Right lobe of liver (tissue), 6 donors: ENCODE measurements around the gene IGDCC3. TPM values are rescaled to one million over a fixed set of nuclear protein-coding genes. Genes with fewer than 3 reads are reported as not detected.

ENCODE experiments used
- ATAC-seq, 4 donors: fragments of 200-7000 bp; cut with Tn5 transposase; one replicate each; pipeline ENCODE4 v1.9.1; 2020; ENCODE audit warnings: mild to moderate bottlenecking in 4 of 4, moderate library complexity in 4 of 4
- DNase-seq, 3 donors: peaks; one replicate each; pipeline ENCODE4 v3.0.0-alpha.2; 2020
- H3K27ac ChIP-seq, 3 donors: fragments of 200-600 bp; one replicate each; pipeline ENCODE4 v1.8.0; 2022
- H3K27me3 ChIP-seq, 2 donors: fragments of 200-600 bp; one replicate each; pipeline ENCODE4 v1.8.0; 2022
- H3K36me3 ChIP-seq, 4 donors: fragments of 200-600 bp; sonication (generic) in 1 of 4; one replicate each; pipeline versions ENCODE4 v1.5.1 to v1.8.0; 2017 to 2022; ENCODE audit warnings: control low read depth in 1 of 4
- H3K4me1 ChIP-seq, 4 donors: fragments of 200-600 bp; sonication (generic) in 1 of 4; one replicate each; pipeline versions ENCODE4 v1.5.1 to v1.8.0; 2017 to 2022; ENCODE audit warnings: control low read depth in 1 of 4
- H3K4me3 ChIP-seq, 3 donors: fragments of 200-600 bp; one replicate each; pipeline ENCODE4 v1.8.0; 2022
- H3K9me3 ChIP-seq, 4 donors: fragments of 200-600 bp; sonication (generic) in 1 of 4; one replicate each; pipeline versions ENCODE4 v1.5.1 to v1.8.0; 2017 to 2022; ENCODE audit warnings: control low read depth in 1 of 4
- CTCF ChIP-seq, 4 donors: fragments of 200-600 bp in 3 of 4; fragments of 450-650 bp in 1 of 4; IDR thresholded peaks; one replicate each; pipeline versions ENCODE4 v1.5.1 to v1.8.0; 2016 to 2022; ENCODE audit warnings: antibody characterized with exemption in 4 of 4, mild to moderate bottlenecking in 2 of 4
- POLR2A ChIP-seq: fragments of 450-650 bp; IDR thresholded peaks from one replicate; pipeline ENCODE4 v1.6.1; 2017; ENCODE audit warnings: antibody characterized with exemption, mild to moderate bottlenecking
- WGBS: methylation state at CpG from one replicate; pipeline ENCODE4 v1.1.6; 2018; ENCODE audit warnings: low coverage, low lambda C conversion rate; ENCODE audit not compliant: insufficient coverage; ENCODE audit errors: missing lambda C conversion rate; 5-methylcytosine and 5-hydroxymethylcytosine counted together
- intact Hi-C, 2 donors: fragments of 100-400 bp; cut with DNase I; formaldehyde crosslinking; loops; one replicate each; pipeline versions ENCODE4 v1.11.2 to v1.14.1; 2022
- total RNA-seq, 6 experiments: library from RNA; depleted of rRNA in 2 of 6; stranded (reverse); fragments of >200 nt in 2 of 6; fragmentation: NEBNext Ultra II Directional in 3 of 6; extraction: Animal tissue kit (Norgen Biotek cat#: 25700) in 3 of 6; gene quantifications; one replicate each; pipeline versions ENCODE4 v1.1.0 to v1.2.4, GENCODE V29; 2016 to 2023
- donor health status: DM: no; HTN: yes; CAD: no.
- donor health status: DM: no; HTN: no; CAD: no.
- donor health status: DM: no; HTN: no; CAD: no.
- donor health status: DM: no; HTN: yes; CAD: no.
- donor health status: DM: no; HTN: yes; CAD: no.

IGDCC3 gene
- total RNA-seq, 6 experiments from 2014 or later = not detected

GRCh38 chr15:65300924-65301441 is 76.8 kb downstream of the IGDCC3 start:
- Histone ChIP-seq H3K36me3 (no peaks in the 10 kb centered on the region), H3K9me3 (no peaks in the 10 kb centered on the region), H3K4me1 (peaks cover 2 to 18% (median 7%) of the 10 kb centered on the region in 4 donors), H3K4me3 (no peak overlapping the region), H3K27me3 (no peaks in the 10 kb centered on the region), H3K27ac (no peak overlapping the region)
- ATAC-seq (no peak), DNase-seq (no peak)
- TF ChIP-seq POLR2A (no peak), CTCF (IDR thresholded peaks at IDR 0.05) (no peak)
- 83% methylated on average over 1 of the region's 36 CpGs for WGBS
- intact Hi-C loops = no loop called here

- Histone ChIP-seq H3K27ac (no peak overlapping the region), H3K9me3 (no peaks in the 10 kb centered on the region), H3K36me3 (no peaks in the 10 kb centered on the region), H3K27me3 (no peaks in the 10 kb centered on the region), H3K4me3 (no peak overlapping the region), H3K4me1 (peaks cover 2 to 12% (median 7%) of the 10 kb centered on the region in 4 donors)
- TF ChIP-seq POLR2A (no peak), CTCF (IDR thresholded peaks at IDR 0.05) (no peak)
- 77% methylated on average over 10 of the region's 11 CpGs for WGBS
- intact Hi-C loops = no loop called here
- DNase-seq = no peak
- no peak for ATAC-seq
Measured at GRCh38 chr15:65298731-65299130, 79.1 kb downstream of the IGDCC3 start.

- H3K36me3 ChIP-seq = no peaks in the 10 kb centered on the region
- WGBS = 50% methylated on average over 1 of the region's 1 CpG
- H3K27ac ChIP-seq = no peak overlapping the region
- H3K9me3 ChIP-seq = no peaks in the 10 kb centered on the region
- H3K27me3 ChIP-seq = no peaks in the 10 kb centered on the region
- intact Hi-C loops = no loop called here
- TF ChIP-seq POLR2A (no peak), CTCF (IDR thresholded peaks at IDR 0.05) (no peak)
- H3K4me1 ChIP-seq = peaks cover 0 to 7% (median 1%) of the 10 kb centered on the region in 4 donors
- no peak for DNase-seq
- no peak overlapping the region for H3K4me3 ChIP-seq
- no peak for ATAC-seq
Measured at GRCh38 chr15:65292938-65293518, 84.8 kb downstream of the IGDCC3 start.

GRCh38 chr15:65290228-65290627 is 87.6 kb downstream of the IGDCC3 start:
- 80% methylated on average over 7 of the region's 7 CpGs for WGBS
- no peaks in the 10 kb centered on the region for H3K27me3 ChIP-seq
- H3K4me1 ChIP-seq = peaks cover 0 to 13% (median 4%) of the 10 kb centered on the region in 4 donors
- no peak for ATAC-seq
- no peak for DNase-seq
- no peak overlapping the region for H3K4me3 ChIP-seq
- intact Hi-C loops = no loop called here
- no peaks in the 10 kb centered on the region for H3K36me3 ChIP-seq
- TF ChIP-seq POLR2A (no peak), CTCF (IDR thresholded peaks at IDR 0.05) (no peak)
- H3K27ac ChIP-seq = no peak overlapping the region
- H3K9me3 ChIP-seq = no peaks in the 10 kb centered on the region
